ENCODE data around the gene SPART.
"Not testable (repeated sequence)": the region's sequence is repeated elsewhere in the genome, so short reads cannot be mapped to it uniquely, and the experiment has no call there.

The SPART gene

GRCh38 chr13:36319793-36320192 is 26.4 kb downstream of the SPART start:
- not testable (repeated sequence) for DNase-seq (ENCODE audit: low read depth)

- no peak for DNase-seq (ENCODE audit: low read depth)
Measured at GRCh38 chr13:36313047-36313969, 32.9 kb downstream of the SPART start.

- no peak for DNase-seq (ENCODE audit: low read depth)
Measured at GRCh38 chr13:36310417-36311108, 35.6 kb downstream of the SPART start.

- no peak for DNase-seq (ENCODE audit: low read depth)
Measured at GRCh38 chr13:36302289-36302688, 43.9 kb downstream of the SPART start.

- not testable (repeated sequence) for DNase-seq (ENCODE audit: low read depth)
Measured at GRCh38 chr13:36299469-36299868, 46.7 kb downstream of the SPART start.

- no peak for DNase-seq (ENCODE audit: low read depth)
Measured at GRCh38 chr13:36298535-36299068, 47.6 kb downstream of the SPART start.

- peak; percentile 24 for DNase-seq (ENCODE audit: low read depth)
Measured at GRCh38 chr13:36297366-36298338, 48.5 kb downstream of the SPART start, which contains the start of gene CCDC169. TSS of gene CCDC169 (minus strand) at chr13:36297814. CDS start at chr13:36297719, 95 bp downstream.

- DNase-seq (ENCODE audit: low read depth): no peak
Measured at GRCh38 chr13:36294096-36294495, 52.1 kb downstream of the SPART start.

GRCh38 chr13:36293497-36293896 is 52.7 kb downstream of the SPART start:
- DNase-seq (ENCODE audit: low read depth): no peak

- no peak for DNase-seq (ENCODE audit: low read depth)
Measured at GRCh38 chr13:36288794-36289391, 57.3 kb downstream of the SPART start.

GRCh38 chr13:36286006-36286405 is 60.2 kb downstream of the SPART start:
- DNase-seq (ENCODE audit: low read depth): no peak

GRCh38 chr13:36282821-36283432 is 63.3 kb downstream of the SPART start:
- no peak for DNase-seq (ENCODE audit: low read depth)

GRCh38 chr13:36275190-36276002 is 70.8 kb downstream of the SPART start:
- no peak for DNase-seq (ENCODE audit: low read depth)

- no peak for DNase-seq (ENCODE audit: low read depth)
Measured at GRCh38 chr13:36273431-36273830, 72.8 kb downstream of the SPART start.

GRCh38 chr13:36261976-36262375 is 84.2 kb downstream of the SPART start:
- no peak for DNase-seq (ENCODE audit: low read depth)

- DNase-seq (ENCODE audit: low read depth): no peak
Measured at GRCh38 chr13:36261011-36261410, 85.2 kb downstream of the SPART start.

- no peak for DNase-seq (ENCODE audit: low read depth)
Measured at GRCh38 chr13:36259361-36260137, 86.6 kb downstream of the SPART start.

- DNase-seq (ENCODE audit: low read depth): no peak
Measured at GRCh38 chr13:36258831-36259230, 87.4 kb downstream of the SPART start.
